Psoas muscle (tissue), 8 donors: Measurements from ENCODE around the gene SLC35D3. TPM values are rescaled to one million over a fixed set of nuclear protein-coding genes. Genes with fewer than 3 reads are reported as not detected.
"Not testable (repeated sequence)": the region's sequence is repeated elsewhere in the genome, so short reads cannot be mapped to it uniquely, and the experiment has no call there.

Experiments used
- ATAC-seq, 4 donors: fragments of 200-7000 bp; cut with Tn5 transposase; one replicate each; pipeline ENCODE4 v1.9.1; 2020; ENCODE audit warnings: moderate library complexity in 3 of 4, mild to moderate bottlenecking in 2 of 4
- DNase-seq, 2 donors: peaks; one replicate each; pipeline ENCODE4 v3.0.0-alpha.2; 2020
- H3K27ac ChIP-seq: fragments of 200-600 bp; one replicate; pipeline ENCODE4 v1.8.0; 2022
- H3K27me3 ChIP-seq, 3 donors: fragments of 200-600 bp in 1 of 3; one replicate each; pipeline versions ENCODE4 v1.6.1 to v1.8.0; 2013 to 2022; ENCODE audit warnings: low read length in 2 of 3, mild to moderate bottlenecking in 2 of 3, moderate library complexity in 1 of 3; ENCODE audit not compliant: insufficient read depth in 3 of 3
- H3K36me3 ChIP-seq, 2 donors: fragments of 200-600 bp in 1 of 2; one replicate each; pipeline versions ENCODE4 v1.6.1 to v1.8.0; 2013 to 2022; ENCODE audit warnings: low read depth in 1 of 2, mild to moderate bottlenecking in 1 of 2, moderate library complexity in 1 of 2; ENCODE audit not compliant: insufficient read depth in 1 of 2
- H3K4me1 ChIP-seq: fragments of 200-600 bp; one replicate; pipeline ENCODE4 v1.8.0; 2022
- H3K4me3 ChIP-seq: fragments of 200-600 bp; one replicate; pipeline ENCODE4 v1.8.0; 2022; ENCODE audit warnings: mild to moderate bottlenecking
- H3K9me3 ChIP-seq: fragments of 200-600 bp; one replicate; pipeline ENCODE4 v1.8.0; 2022
- WGBS, 3 donors: extraction: QIAGEN DNeasy Blood & Tissue Kit; methylation state at CpG; one replicate each; pipeline versions ENCODE4 v1.1.6 to v1.1.7; 2013; 5-methylcytosine and 5-hydroxymethylcytosine counted together
- intact Hi-C, 2 donors: fragments of 100-400 bp; cut with DNase I; formaldehyde crosslinking; loops; one replicate each; pipeline versions ENCODE4 v1.11.0 to v1.14.2; 2022
- long read RNA-seq, 2 donors: library from polyadenylated mRNA; unstranded; transcript quantifications; one replicate each; pipeline ENCODE4 v2.0.0, GENCODE V29; 2021
- polyA plus RNA-seq, 3 donors: library from polyadenylated mRNA; stranded (reverse); fragments of 200-250 nt; gene quantifications; one replicate each; pipeline ENCODE4 v1.2.3, GENCODE V29; 2013
- total RNA-seq, 4 donors: library from RNA; stranded (reverse); fragmentation: NEBNext Ultra II Directional in 2 of 4; extraction: Animal tissue kit (Norgen Biotek cat#: 25700) in 2 of 4; gene quantifications; one replicate each; pipeline versions ENCODE4 v1.2.1 to v1.2.4, GENCODE V29; 2021 to 2023
- TF ChIP-seq, protein P1 (sequence below): fragments of 200-600 bp; IDR thresholded peaks from one replicate; pipeline ENCODE4 v1.8.0; 2022; ENCODE audit warnings: antibody characterized with exemption
- donor health status: healthy with polysubstance abuse.
- donor health status: DM: no; HTN: no; CAD: no; lungs with moderate emphysema.
- donor health status: Bipolar disorder and iron deficiency.
- donor health status: healthy.
- donor health status: DM: yes; HTN: yes; CAD: no.
- donor health status: DM: no; HTN: no; CAD: no.
- donor health status: DM: no; HTN: no; CAD: no.
- donor health status: DM: yes; HTN: yes; CAD: no.

The SLC35D3 gene, protein sequence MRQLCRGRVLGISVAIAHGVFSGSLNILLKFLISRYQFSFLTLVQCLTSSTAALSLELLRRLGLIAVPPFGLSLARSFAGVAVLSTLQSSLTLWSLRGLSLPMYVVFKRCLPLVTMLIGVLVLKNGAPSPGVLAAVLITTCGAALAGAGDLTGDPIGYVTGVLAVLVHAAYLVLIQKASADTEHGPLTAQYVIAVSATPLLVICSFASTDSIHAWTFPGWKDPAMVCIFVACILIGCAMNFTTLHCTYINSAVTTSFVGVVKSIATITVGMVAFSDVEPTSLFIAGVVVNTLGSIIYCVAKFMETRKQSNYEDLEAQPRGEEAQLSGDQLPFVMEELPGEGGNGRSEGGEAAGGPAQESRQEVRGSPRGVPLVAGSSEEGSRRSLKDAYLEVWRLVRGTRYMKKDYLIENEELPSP
- total RNA-seq = not detected
- polyA plus RNA-seq = not detected
- long read RNA-seq, donor 1 = 0 reads
- long read RNA-seq, donor 2 = 0 reads

DNA sequence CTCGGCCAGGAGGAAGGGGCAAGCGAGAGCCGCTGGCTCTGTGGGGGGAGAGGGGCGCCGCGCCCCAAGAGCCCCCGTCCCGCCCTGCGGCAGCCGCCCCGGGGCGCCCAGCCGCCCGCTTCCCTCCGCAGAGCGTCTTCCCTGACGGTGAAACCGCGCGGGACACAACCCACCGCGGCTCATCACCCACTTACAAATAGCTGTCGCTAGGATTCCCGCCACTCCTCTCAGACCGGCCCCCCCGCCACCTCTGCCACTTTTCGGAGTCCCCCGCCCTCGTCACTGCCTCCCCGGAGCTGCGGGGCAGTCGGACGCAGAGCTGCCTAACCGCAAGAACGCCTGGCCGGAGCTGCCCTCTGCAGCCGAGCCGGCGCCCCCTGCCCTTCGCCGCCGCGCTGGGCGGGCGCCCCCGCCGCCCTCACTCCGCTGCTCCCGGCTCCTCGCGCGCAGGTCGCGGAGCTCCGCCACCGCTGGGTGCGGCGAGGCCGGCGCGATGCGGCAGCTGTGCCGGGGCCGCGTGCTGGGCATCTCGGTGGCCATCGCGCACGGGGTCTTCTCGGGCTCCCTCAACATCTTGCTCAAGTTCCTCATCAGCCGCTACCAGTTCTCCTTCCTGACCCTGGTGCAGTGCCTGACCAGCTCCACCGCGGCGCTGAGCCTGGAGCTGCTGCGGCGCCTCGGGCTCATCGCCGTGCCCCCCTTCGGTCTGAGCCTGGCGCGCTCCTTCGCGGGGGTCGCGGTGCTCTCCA is at the start of gene SLC35D3:
SLC35D3 (plus strand) TSS at position 366 of the 749 bp plus-strand sequence; CDS start at position 494, 128 bp downstream.
- Histone ChIP-seq H3K4me1 (peaks cover 20% of the 10 kb centered on the region), H3K9me3 (no peaks in the 10 kb centered on the region), H3K27ac (no peak within 1 kb of the TSS), H3K36me3 (no peaks in the 10 kb centered on the region), H3K4me3 (peak within 1 kb of the TSS; percentile 69), H3K27me3 (peaks cover 0 to 76% (median 30%) of the 10 kb centered on the region in 3 donors)
- ATAC-seq = peak in 3 of 4 donors; percentile 27 to 36 (median 35)
- 0 to 1% (median 1%) methylated on average over 71 to 86 of the region's 86 CpGs for WGBS, 3 donors
- intact Hi-C loops = no loop called here
- DNase-seq = peak in 1 of 2 donors; percentile 60
- TF ChIP-seq, protein P1, sequence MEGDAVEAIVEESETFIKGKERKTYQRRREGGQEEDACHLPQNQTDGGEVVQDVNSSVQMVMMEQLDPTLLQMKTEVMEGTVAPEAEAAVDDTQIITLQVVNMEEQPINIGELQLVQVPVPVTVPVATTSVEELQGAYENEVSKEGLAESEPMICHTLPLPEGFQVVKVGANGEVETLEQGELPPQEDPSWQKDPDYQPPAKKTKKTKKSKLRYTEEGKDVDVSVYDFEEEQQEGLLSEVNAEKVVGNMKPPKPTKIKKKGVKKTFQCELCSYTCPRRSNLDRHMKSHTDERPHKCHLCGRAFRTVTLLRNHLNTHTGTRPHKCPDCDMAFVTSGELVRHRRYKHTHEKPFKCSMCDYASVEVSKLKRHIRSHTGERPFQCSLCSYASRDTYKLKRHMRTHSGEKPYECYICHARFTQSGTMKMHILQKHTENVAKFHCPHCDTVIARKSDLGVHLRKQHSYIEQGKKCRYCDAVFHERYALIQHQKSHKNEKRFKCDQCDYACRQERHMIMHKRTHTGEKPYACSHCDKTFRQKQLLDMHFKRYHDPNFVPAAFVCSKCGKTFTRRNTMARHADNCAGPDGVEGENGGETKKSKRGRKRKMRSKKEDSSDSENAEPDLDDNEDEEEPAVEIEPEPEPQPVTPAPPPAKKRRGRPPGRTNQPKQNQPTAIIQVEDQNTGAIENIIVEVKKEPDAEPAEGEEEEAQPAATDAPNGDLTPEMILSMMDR = no peak

DNA sequence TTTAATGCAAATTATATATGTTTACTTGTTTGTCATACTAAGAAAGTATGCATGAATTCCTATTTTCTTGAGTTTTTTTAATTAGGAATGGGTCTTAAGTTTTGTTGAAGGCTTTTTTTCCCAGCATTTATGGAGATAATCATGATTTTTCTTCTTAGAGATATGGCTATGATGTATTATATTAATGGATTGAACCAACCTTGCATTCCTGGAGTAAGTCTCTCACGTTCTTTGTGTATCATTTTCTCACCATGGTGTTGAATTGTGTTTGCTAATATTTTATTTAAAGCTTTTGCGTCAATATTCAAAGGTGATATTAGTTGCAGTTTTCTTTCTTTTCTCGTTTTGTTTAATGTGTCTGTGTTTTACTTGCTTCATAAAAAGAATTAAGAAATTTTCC is 48.4 kb upstream of the SLC35D3 start:
- TF ChIP-seq, protein P1 = no peak
- WGBS, 3 donors = 74 to 97% (median 81%) methylated on average over 3 of the region's 3 CpGs
- Histone ChIP-seq H3K4me1 (no peaks in the 10 kb centered on the region), H3K4me3 (no peak overlapping the region), H3K36me3 (peaks cover 0 to 37% of the 10 kb centered on the region in 2 donors), H3K9me3 (peaks cover 26% of the 10 kb centered on the region), H3K27me3 (no peaks in the 10 kb centered on the region), H3K27ac (no peak overlapping the region)
- intact Hi-C loops = no loop called here
- ATAC-seq = no peak
- no peak for DNase-seq

DNA sequence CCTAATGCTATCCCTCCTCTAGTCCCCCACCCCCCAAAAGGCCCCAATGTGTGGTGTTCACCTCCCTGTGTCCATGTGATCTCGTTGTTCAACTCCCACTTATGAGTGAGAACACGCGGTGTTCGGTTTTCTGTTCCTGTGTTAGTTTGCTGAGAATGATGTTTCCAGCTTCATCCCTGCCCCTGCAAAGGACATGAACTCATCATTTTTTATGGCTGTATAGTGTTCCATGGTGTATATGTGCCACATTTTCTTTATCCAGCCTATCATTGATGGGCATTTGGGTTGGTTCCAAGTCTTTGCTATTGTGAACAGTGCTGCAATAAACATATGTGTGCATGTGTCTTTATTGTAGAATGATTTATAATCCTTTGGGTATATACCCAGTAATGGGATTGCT is 45.6 kb upstream of the SLC35D3 start:
- DNase-seq, H3K4me1 ChIP-seq, ATAC-seq, H3K27me3 ChIP-seq, H3K27ac ChIP-seq, intact Hi-C loops, H3K4me3 ChIP-seq: not testable (repeated sequence)
- 97 to 100% (median 100%) methylated on average over 4 of the region's 4 CpGs for WGBS, 3 donors
- peaks cover 26% of the 10 kb centered on the region for H3K9me3 ChIP-seq
- peaks cover 0 to 22% of the 10 kb centered on the region in 2 donors for H3K36me3 ChIP-seq

DNA sequence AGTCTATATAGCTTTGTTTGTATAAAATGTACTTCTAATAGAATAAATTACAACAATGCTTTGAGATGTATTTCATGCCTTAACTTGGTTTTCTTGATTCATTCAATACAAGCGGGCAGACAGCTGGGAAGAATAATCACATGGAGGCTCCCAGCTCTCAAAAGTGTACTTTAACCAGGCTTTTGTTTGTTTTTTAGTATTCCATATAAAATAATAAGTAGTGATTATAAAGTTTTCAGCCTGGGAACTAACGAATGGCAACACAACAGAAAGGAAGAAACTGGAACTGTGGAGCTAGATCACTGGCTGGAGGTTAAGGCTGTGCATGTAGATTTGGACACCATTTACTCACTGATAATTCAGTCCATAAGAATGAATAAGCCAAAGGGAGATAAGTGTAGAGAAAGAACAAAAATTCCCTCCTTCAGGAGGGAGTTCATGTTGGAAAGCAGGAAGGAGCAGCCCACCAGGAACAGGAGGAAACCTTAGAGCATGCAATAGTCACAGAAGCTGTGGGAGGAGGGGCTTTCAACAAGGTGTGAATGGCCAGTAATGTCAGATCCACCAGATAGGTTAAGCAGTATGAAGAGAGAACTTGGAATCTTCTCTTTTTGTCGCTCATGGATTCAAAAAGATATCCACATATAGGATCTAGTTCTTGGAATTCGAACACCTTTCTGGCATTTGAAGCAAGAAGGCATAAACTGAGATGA is 41.2 kb upstream of the SLC35D3 start:
- DNase-seq = no peak
- no peak overlapping the region for H3K4me3 ChIP-seq
- intact Hi-C loops = no loop called here
- TF ChIP-seq, protein P1 = no peak
- WGBS, 3 donors = 79 to 95% (median 84%) methylated on average over 4 of the region's 4 CpGs
- peaks cover under 1% of the 10 kb centered on the region for H3K9me3 ChIP-seq
- no peak for ATAC-seq
- no peaks in the 10 kb centered on the region for H3K36me3 ChIP-seq
- H3K27me3 ChIP-seq = no peaks in the 10 kb centered on the region
- H3K4me1 ChIP-seq = no peaks in the 10 kb centered on the region
- no peak overlapping the region for H3K27ac ChIP-seq
